GM13976 (cell line): Measurements from ENCODE around the gene BEND3.
A peak's percentile ranks its signal among the peaks of the same experiment; 100 is the strongest.
"Not testable (repeated sequence)": the region's sequence is repeated elsewhere in the genome, so short reads cannot be mapped to it uniquely, and the experiment has no call there.

Experiments
- DNase-seq: peaks from one replicate; pipeline ENCODE4 v3.0.0; 2012; ENCODE audit warnings: low spot score
- CTCF ChIP-seq: IDR thresholded peaks from 2 replicates; pipeline ENCODE4 v1.5.1; 2012; ENCODE audit warnings: borderline replicate concordance, mild to moderate bottlenecking; ENCODE audit not compliant: insufficient read depth; ENCODE audit errors: extremely low read depth, missing control alignments, control extremely low read depth
- in situ Hi-C: fragments of 300-500 bp; cut with MboI; formaldehyde crosslinking; loops from one replicate; pipeline ENCODE4 v1.12.0; 2022; ENCODE audit warnings: low sequenced_read_pairs, mixed read lengths, inconsistent platforms; ENCODE audit not compliant: unreplicated experiment

Gene BEND3

GRCh38 chr6:107114926-107115694, at the start of gene BEND3:
Gene BEND3, minus strand, starts transcription at chr6:107115515. Its CDS starts 16,230 bp downstream, at chr6:107099285.
- DNase-seq: peak; percentile 71
- in situ Hi-C loops: no loop called here
- TF ChIP-seq CTCF: peak; percentile 5

GRCh38 chr6:107164299-107164698, 49.0 kb upstream of the BEND3 start:
- DNase-seq, in situ Hi-C loops: not testable (repeated sequence)

DNA sequence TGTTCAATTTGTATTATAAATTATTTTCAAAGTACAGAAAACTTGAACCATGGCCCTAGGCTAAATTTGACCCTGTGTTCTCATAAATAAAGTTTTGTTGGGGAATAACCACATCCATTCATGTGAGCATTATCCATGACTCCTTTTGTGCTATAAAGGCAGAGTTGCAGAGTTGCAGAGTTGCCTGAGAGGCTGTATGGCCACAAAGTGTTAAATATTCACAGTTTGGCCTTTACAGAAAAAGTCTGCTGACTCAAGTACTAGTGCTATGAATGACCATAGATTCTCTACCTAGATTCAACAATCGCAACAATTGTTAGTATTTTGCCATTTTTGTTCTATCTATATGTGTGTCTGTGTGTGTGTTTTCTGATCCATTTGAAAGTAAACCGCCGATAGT, 46.2 kb upstream of the BEND3 start:
- no peak for TF ChIP-seq CTCF
- DNase-seq: no peak
- in situ Hi-C loops: no loop called here

DNA sequence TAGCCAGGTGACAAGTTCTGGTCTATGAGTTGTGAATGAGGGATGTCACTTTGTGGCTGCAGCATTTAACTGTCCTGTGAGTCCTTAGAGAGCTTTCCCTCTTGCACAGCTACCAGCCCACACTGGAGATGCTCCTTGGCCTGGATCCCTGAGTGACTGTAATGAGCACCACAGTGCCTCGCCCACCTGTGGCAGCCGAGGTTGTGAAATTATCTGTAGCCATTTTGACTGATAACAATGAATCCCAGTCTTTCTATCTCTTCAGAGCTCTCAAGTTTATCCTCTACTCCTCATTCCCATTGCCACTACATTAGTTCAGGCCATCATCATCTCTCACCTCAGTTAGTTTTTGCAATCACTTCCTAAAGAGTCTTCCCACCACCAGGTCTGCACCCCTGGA, 41.3 kb upstream of the BEND3 start:
- in situ Hi-C loops: no loop called here
- TF ChIP-seq CTCF: no peak
- no peak for DNase-seq

GRCh38 chr6:107154801-107155160, 39.5 kb upstream of the BEND3 start:
- no peak for DNase-seq
- in situ Hi-C loops: no loop called here
- TF ChIP-seq CTCF: no peak

DNA sequence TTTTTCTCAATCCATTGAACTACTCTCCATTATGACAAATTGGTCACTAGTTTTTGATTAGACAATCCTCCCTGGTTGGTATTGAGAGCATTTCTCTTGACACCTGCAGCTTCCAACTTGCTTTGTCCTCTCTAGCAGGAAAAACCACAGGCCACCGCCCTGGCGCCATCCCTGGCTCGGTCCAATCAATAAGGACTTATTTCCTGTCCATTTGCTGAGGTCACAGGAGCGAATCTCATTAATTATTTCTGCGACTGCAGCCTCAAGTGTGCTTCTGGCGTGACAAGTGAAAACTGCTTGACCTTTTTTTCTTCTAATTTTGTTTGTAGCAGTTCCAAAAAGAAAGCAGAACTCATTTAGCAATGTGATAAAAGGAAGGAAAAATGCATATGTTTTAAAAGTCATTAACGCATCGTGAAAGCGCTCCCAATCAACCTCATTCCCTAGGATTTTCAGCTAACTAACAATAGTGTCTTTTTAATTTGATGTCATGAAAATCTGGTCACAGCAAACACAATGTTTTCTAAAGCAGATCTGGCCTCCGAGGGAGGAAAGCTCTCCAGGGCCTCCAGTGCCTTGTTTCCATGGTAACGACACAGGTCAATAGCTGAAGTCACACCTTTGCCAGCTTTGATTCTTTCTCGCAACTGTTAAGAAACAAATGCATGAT, 39.0 kb upstream of the BEND3 start:
- TF ChIP-seq CTCF: no peak
- DNase-seq: no peak
- in situ Hi-C loops: no loop called here

- no peak for DNase-seq
- TF ChIP-seq CTCF: no peak
- in situ Hi-C loops: no loop called here
Measured at GRCh38 chr6:107152638-107153430, 37.5 kb upstream of the BEND3 start.
